Right atrium auricular region (tissue), 2 donors: ENCODE measurements around the gene JPH3. TPM values are rescaled to one million over a fixed set of nuclear protein-coding genes. Genes with fewer than 3 reads are reported as not detected.

Experiments used
- DNase-seq: peaks from one replicate; pipeline ENCODE4 v3.0.0-alpha.2; 2019; ENCODE audit warnings: low spot score
- H3K27ac ChIP-seq, 2 donors: fragments of 200-600 bp; sonication (generic); 1 replicate in 1 of 2; 2 replicates in 1 of 2; pipeline ENCODE4 v1.5.1; 2016 to 2019
- H3K27me3 ChIP-seq, 2 donors: fragments of 200-600 bp; sonication (generic); one replicate each; pipeline versions ENCODE4 v1.5.1 to v1.6.0; 2017 to 2019
- H3K36me3 ChIP-seq: fragments of 200-600 bp; sonication (generic); one replicate; pipeline ENCODE4 v1.5.1; 2016
- H3K4me1 ChIP-seq, 2 donors: fragments of 200-600 bp; sonication (generic); one replicate each; pipeline versions ENCODE4 v1.5.1 to v1.6.0; 2017 to 2019
- H3K4me3 ChIP-seq, 2 donors: fragments of 200-600 bp; sonication (generic); 1 replicate in 1 of 2; 2 replicates in 1 of 2; pipeline ENCODE4 v1.5.1; 2017 to 2019; ENCODE audit warnings: mild to moderate bottlenecking in 1 of 2, moderate library complexity in 1 of 2
- H3K9me3 ChIP-seq, 2 donors: fragments of 200-600 bp; sonication (generic); one replicate each; pipeline ENCODE4 v1.5.1; 2019
- CTCF ChIP-seq, 2 donors: fragments of 200-600 bp; sonication (generic); IDR thresholded peaks; one replicate each; pipeline ENCODE4 v1.5.1; 2019; ENCODE audit warnings: antibody characterized with exemption in 2 of 2
- total RNA-seq, 2 donors: library from RNA; depleted of rRNA; stranded (reverse); fragments of >200 nt; gene quantifications; one replicate each; pipeline ENCODE4 v1.1.0, GENCODE V29; 2016

Gene JPH3
- total RNA-seq, 2 donors from 2014 or later = 0.08 to 0.11 TPM

GRCh38 chr16:87682852-87683399, 80.6 kb downstream of the JPH3 start:
- DNase-seq = no peak
- Histone ChIP-seq H3K27me3 (no peaks in the 10 kb centered on the region), H3K4me1 (no peaks in the 10 kb centered on the region), H3K27ac (no peak overlapping the region), H3K9me3 (no peaks in the 10 kb centered on the region), H3K36me3 (no peaks in the 10 kb centered on the region), H3K4me3 (no peak overlapping the region)
- TF ChIP-seq CTCF (IDR thresholded peaks at IDR 0.05) = no peak

GRCh38 chr16:87684106-87684677, 81.9 kb downstream of the JPH3 start:
- Histone ChIP-seq H3K27me3 (no peaks in the 10 kb centered on the region), H3K9me3 (no peaks in the 10 kb centered on the region), H3K36me3 (no peaks in the 10 kb centered on the region), H3K4me1 (no peaks in the 10 kb centered on the region), H3K4me3 (no peak overlapping the region), H3K27ac (no peak overlapping the region)
- DNase-seq = no peak
- no peak for TF ChIP-seq CTCF (IDR thresholded peaks at IDR 0.05)

DNA sequence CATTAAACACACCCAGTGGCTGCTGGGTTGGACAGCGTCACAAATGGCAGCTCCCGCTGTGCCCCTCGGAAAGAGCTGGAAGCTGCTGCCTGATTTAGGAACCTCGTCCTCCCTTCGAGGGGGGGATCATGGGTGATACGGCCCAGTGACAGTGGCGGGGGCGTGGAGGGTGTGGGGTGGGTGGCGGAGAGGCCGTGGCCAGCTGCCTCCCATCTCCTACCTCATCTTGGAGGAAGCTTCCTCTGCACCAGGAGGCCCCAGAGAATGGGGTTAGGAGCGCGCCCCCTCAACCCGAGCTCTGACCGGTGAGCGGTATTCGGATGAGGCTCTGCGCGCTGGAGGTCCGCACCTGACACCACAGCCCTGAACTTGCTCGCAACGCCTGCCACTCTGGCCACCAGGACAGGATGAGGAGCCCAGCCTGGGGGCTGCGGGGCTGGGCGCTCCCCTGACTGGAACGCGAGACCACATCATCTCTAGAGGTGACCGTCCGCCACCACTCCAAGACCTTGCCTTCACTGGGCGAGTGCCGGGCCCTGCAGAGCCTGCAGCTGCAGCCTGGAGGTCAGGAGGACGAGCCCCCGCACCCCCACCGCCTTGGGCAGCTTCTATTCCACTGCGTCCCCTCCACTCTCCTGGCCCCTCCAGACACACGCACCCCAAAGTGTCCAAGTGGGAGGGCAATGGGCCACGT, 82.5 kb downstream of the JPH3 start:
- H3K27ac ChIP-seq = no peak overlapping the region
- H3K4me1 ChIP-seq = no peaks in the 10 kb centered on the region
- no peak overlapping the region for H3K4me3 ChIP-seq
- H3K9me3 ChIP-seq = no peaks in the 10 kb centered on the region
- H3K27me3 ChIP-seq = no peaks in the 10 kb centered on the region
- no peaks in the 10 kb centered on the region for H3K36me3 ChIP-seq
- DNase-seq = no peak
- TF ChIP-seq CTCF (IDR thresholded peaks at IDR 0.05) = no peak

- Histone ChIP-seq H3K27ac (no peak overlapping the region), H3K36me3 (no peaks in the 10 kb centered on the region), H3K9me3 (no peaks in the 10 kb centered on the region), H3K27me3 (no peaks in the 10 kb centered on the region), H3K4me3 (no peak overlapping the region), H3K4me1 (no peaks in the 10 kb centered on the region)
- DNase-seq = no peak
- no peak for TF ChIP-seq CTCF (IDR thresholded peaks at IDR 0.05)
These were observed 83.1 kb downstream of the JPH3 start for GRCh38 chr16:87685405-87685755.

GRCh38 chr16:87685766-87686165, 83.5 kb downstream of the JPH3 start:
- H3K27me3 ChIP-seq = no peaks in the 10 kb centered on the region
- no peaks in the 10 kb centered on the region for H3K36me3 ChIP-seq
- DNase-seq = no peak
- H3K27ac ChIP-seq = no peak overlapping the region
- no peak for TF ChIP-seq CTCF (IDR thresholded peaks at IDR 0.05)
- no peaks in the 10 kb centered on the region for H3K9me3 ChIP-seq
- H3K4me1 ChIP-seq = no peaks in the 10 kb centered on the region
- H3K4me3 ChIP-seq = no peak overlapping the region
